WTC11 (cell line): ENCODE data around the gene MROH2B. TPM values are rescaled to one million over a fixed set of nuclear protein-coding genes. Genes with fewer than 3 reads are reported as not detected.

Experiments
- ATAC-seq: fragments of 200-7000 bp; cut with Tn5 transposase; 2 replicates; pipeline ENCODE4 v1.10.0; 2021; ENCODE audit warnings: mild to moderate bottlenecking, moderate library complexity
- CTCF ChIA-PET: fragments of 300-600 bp; sonication (Branson Sonifier 250); formaldehyde crosslinking; loops from one replicate; lab custom pipeline; 2021; ENCODE audit warnings: antibody characterized with exemption; lab: Charles Lee
- POLR2A ChIA-PET: fragments of 350-600 bp; sonication (Branson Sonifier 250); formaldehyde crosslinking; loops from one replicate; lab custom pipeline; 2021; ENCODE audit warnings: antibody characterized with exemption; lab: Charles Lee
- DNase-seq: peaks from one replicate; pipeline ENCODE4 v3.0.0; 2021; ENCODE audit warnings: low spot score
- H3K27ac Mint-ChIP-seq: 2 replicates; pipeline ENCODE4 v1.8.0; 2021; ENCODE audit warnings: mixed read lengths
- H3K27me3 Mint-ChIP-seq: 2 replicates; pipeline ENCODE4 v1.8.0; 2021; ENCODE audit warnings: low read depth, mild to moderate bottlenecking, moderate library complexity, mixed read lengths
- H3K36me3 Mint-ChIP-seq: 2 replicates; pipeline ENCODE4 v1.8.0; 2021; ENCODE audit warnings: mixed read lengths
- H3K4me1 Mint-ChIP-seq: 2 replicates; pipeline ENCODE4 v1.8.0; 2022; ENCODE audit warnings: mixed read lengths
- H3K4me3 Mint-ChIP-seq: 2 replicates; pipeline ENCODE4 v1.8.0; 2021; ENCODE audit warnings: mild to moderate bottlenecking, moderate library complexity, mixed read lengths
- H3K9me3 Mint-ChIP-seq: 2 replicates; pipeline ENCODE4 v1.8.0; 2021; ENCODE audit warnings: mixed read lengths
- ARID4B ChIP-seq: sonication (generic); formaldehyde crosslinking; IDR thresholded peaks from 2 replicates; pipeline ENCODE4 v1.8.0; 2023; ENCODE audit warnings: missing genetic modification reagents, mild to moderate bottlenecking, borderline replicate concordance
- CBFB ChIP-seq: sonication (generic); formaldehyde crosslinking; IDR thresholded peaks from 2 replicates; pipeline ENCODE4 v1.8.1; 2022; ENCODE audit warnings: mild to moderate bottlenecking, low read depth, missing genetic modification reagents
- ELF4 ChIP-seq: sonication (generic); formaldehyde crosslinking; IDR thresholded peaks from 2 replicates; pipeline ENCODE4 v1.8.1; 2022; ENCODE audit warnings: low read depth, mild to moderate bottlenecking, moderate library complexity, missing genetic modification reagents
- EMX1 ChIP-seq: fragments of 250-450 bp; sonication (Bioruptor Pico); IDR thresholded peaks from 2 replicates; pipeline ENCODE4 v1.8.0; 2021; ENCODE audit warnings: mild to moderate bottlenecking
- ESRRA ChIP-seq: sonication (generic); formaldehyde crosslinking; IDR thresholded peaks from 2 replicates; pipeline ENCODE4 v1.8.1; 2022; ENCODE audit warnings: mild to moderate bottlenecking, missing genetic modification reagents, borderline replicate concordance
- FOXJ3 ChIP-seq: sonication (generic); formaldehyde crosslinking; IDR thresholded peaks from 2 replicates; pipeline ENCODE4 v1.9.0; 2021; ENCODE audit warnings: missing genetic modification reagents, mild to moderate bottlenecking, borderline replicate concordance
- FOXK1 ChIP-seq: sonication (generic); formaldehyde crosslinking; IDR thresholded peaks from 2 replicates; pipeline ENCODE4 v1.8.0; 2022; ENCODE audit warnings: mild to moderate bottlenecking, moderate library complexity, missing genetic modification reagents
- FOXP4 ChIP-seq: sonication (generic); formaldehyde crosslinking; IDR thresholded peaks from 2 replicates; pipeline ENCODE4 v1.8.0; 2022; ENCODE audit warnings: mild to moderate bottlenecking, missing genetic modification reagents
- MAX ChIP-seq: sonication (generic); formaldehyde crosslinking; IDR thresholded peaks from 2 replicates; pipeline ENCODE4 v1.8.0; 2022; ENCODE audit warnings: mild to moderate bottlenecking, missing genetic modification reagents
- MXD4 ChIP-seq: fragments of 250-450 bp; sonication (Bioruptor Pico); IDR thresholded peaks from 2 replicates; pipeline ENCODE4 v1.8.0; 2021; ENCODE audit warnings: mild to moderate bottlenecking, moderate library complexity, borderline replicate concordance
- NR3C1 ChIP-seq: sonication (generic); formaldehyde crosslinking; conservative IDR thresholded peaks from 2 replicates; pipeline ENCODE4 v1.8.1; 2023; ENCODE audit warnings: low read depth, mild to moderate bottlenecking, missing genetic modification reagents
- PRRX2 ChIP-seq: fragments of 250-450 bp; sonication (Bioruptor Pico); IDR thresholded peaks from 2 replicates; pipeline ENCODE4 v1.8.0; 2021; ENCODE audit warnings: mild to moderate bottlenecking
- TEAD1 ChIP-seq: sonication (generic); formaldehyde crosslinking; IDR thresholded peaks from 2 replicates; pipeline ENCODE4 v1.8.0; 2022; ENCODE audit warnings: mild to moderate bottlenecking, missing genetic modification reagents
- ZNF138 ChIP-seq: sonication (generic); formaldehyde crosslinking; conservative IDR thresholded peaks from 2 replicates; pipeline ENCODE4 v1.8.1; 2022; ENCODE audit warnings: mild to moderate bottlenecking, moderate library complexity, missing genetic modification reagents
- ZNF219 ChIP-seq: sonication (generic); formaldehyde crosslinking; IDR thresholded peaks from 2 replicates; pipeline ENCODE4 v1.8.0; 2023; ENCODE audit warnings: missing genetic modification reagents, mild to moderate bottlenecking, borderline replicate concordance
- total RNA-seq: library from RNA; stranded (reverse); gene quantifications from 3 replicates; pipeline ENCODE4 v1.2.3, GENCODE V29; 2021

Gene MROH2B
- total RNA-seq, 1 experiment from 2014 or later: not detected

GRCh38 chr5:41083306-41083705 is 12.2 kb upstream of the MROH2B start:
- ATAC-seq (no peak; the same call in 1 of the 2 replicates), DNase-seq (no peak)
- Mint-ChIP-seq H3K9me3 (peaks cover 47% of the 10 kb centered on the region), H3K27me3 (no peaks in the 10 kb centered on the region), H3K27ac (no peak overlapping the region), H3K4me3 (no peak overlapping the region), H3K36me3 (peaks cover 38% of the 10 kb centered on the region), H3K4me1 (peaks cover 10% of the 10 kb centered on the region)
- TF ChIP-seq ESRRA (CRISPR knock-in tag) (no peak), ELF4 (no peak), ZNF219 (CRISPR knock-in tag) (no peak), NR3C1 (CRISPR knock-in tag) (no peak), MAX (no peak), FOXP4 (no peak), PRRX2 (CRISPR knock-in tag) (no peak)
- CTCF ChIA-PET: interaction anchor here (0.8 kb wide), 1 partner anchor 179 kb away, joined by 3 read pairs; no protein-coding TSS in a partner anchor
- POLR2A ChIA-PET: interaction anchor here (0.6 to 0.8 kb wide), 2 partner anchors 13 to 179 kb away, joined by 3 read pairs; no protein-coding TSS in a partner anchor

GRCh38 chr5:41071975-41072374 is 833 bp upstream of the MROH2B start:
- Mint-ChIP-seq H3K27ac (no peak overlapping the region), H3K27me3 (no peaks in the 10 kb centered on the region), H3K36me3 (peaks cover 6% of the 10 kb centered on the region; the same call in 1 of the 2 replicates), H3K9me3 (peaks cover 28% of the 10 kb centered on the region), H3K4me3 (no peak overlapping the region), H3K4me1 (peaks cover 7% of the 10 kb centered on the region)
- CTCF ChIA-PET: no interaction called here
- POLR2A ChIA-PET: no interaction called here
- TF ChIP-seq ZNF138 (CRISPR knock-in tag): no peak
- TF ChIP-seq TEAD1 (CRISPR knock-in tag): no peak
- TF ChIP-seq EMX1 (CRISPR knock-in tag): no peak
- TF ChIP-seq ZNF219 (CRISPR knock-in tag): no peak
- TF ChIP-seq CBFB: no peak
- TF ChIP-seq, all 79 proteins: peak for 0
- DNase-seq (no peak), ATAC-seq (no peak)

- CTCF ChIA-PET: no interaction called here
- no peak for ATAC-seq
- Mint-ChIP-seq H3K4me1 (peaks cover 30% of the 10 kb centered on the region), H3K27me3 (no peaks in the 10 kb centered on the region), H3K36me3 (no peaks in the 10 kb centered on the region), H3K27ac (no peak overlapping the region), H3K9me3 (peaks cover 12% of the 10 kb centered on the region; the same call in 1 of the 2 replicates), H3K4me3 (no peak overlapping the region)
- POLR2A ChIA-PET: no interaction called here
- no peak for DNase-seq
- no peak for TF ChIP-seq FOXJ3 (CRISPR knock-in tag)
- TF ChIP-seq ARID4B (CRISPR knock-in tag): no peak
- no peak for TF ChIP-seq MXD4 (CRISPR knock-in tag)
- TF ChIP-seq FOXK1: no peak
Measured at GRCh38 chr5:41067714-41068568, 3.2 kb downstream of the MROH2B start.
